ENCODE measurements around the gene ENOX2. TPM values are rescaled to one million over a fixed set of nuclear protein-coding genes. Genes with fewer than 3 reads are reported as not detected.

Gene ENOX2
- total and polyA plus RNA-seq, 3 donors from 2014 or later: 19.4 to 22.8 (median 20.1) TPM

DNA sequence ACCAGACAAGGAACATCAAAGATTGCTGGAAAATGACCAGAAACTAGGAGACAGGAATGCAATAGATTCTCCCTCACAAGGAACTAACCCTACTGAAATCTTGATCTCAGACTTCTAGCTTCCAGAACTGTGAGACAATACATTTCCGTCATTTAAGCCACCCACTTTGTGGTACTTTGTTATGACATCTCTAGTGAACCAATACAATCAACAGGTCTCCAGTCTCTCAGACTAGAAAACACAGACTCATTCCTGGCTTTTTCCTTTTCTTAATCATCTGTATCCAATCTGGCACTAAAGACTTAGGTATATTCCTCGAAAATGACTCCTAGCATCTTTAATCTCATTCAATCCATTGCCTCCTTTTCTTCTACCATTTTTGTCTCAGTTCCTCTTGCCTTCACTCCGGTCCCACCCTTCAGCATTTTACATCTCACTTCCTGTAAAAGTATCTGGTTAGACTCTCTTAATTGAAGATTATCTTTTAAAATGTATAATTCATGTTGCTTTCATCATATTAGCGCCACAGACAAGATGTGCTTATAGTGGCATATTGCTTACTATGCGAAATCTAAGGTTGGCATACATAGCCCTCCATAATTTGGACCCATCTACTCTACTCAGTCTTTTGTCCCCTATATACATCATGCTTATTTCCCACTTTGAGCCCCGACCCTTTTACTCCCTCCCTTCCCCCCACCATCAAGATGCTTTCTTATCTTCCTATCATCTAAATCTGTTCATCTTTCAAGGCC lies 250.0 kb downstream of the ENOX2 start:
- intact Hi-C loops (cut with DNase I; ENCODE audit: low total_unique reads): no loop called here
- H3K4me3 ChIP-seq: no peak overlapping the region
- H3K9me3 ChIP-seq: no peaks in the 10 kb centered on the region
- TF ChIP-seq CTCF (IDR thresholded peaks at IDR 0.05) (no peak), POLR2A (IDR thresholded peaks at IDR 0.05) (no peak)
- WGBS, 2 donors: 88 to 94% methylated on average over 6 of the region's 6 CpGs
- no peaks in the 10 kb centered on the region for H3K36me3 ChIP-seq (ENCODE audit: low read depth, missing control alignments)
- no peaks in the 10 kb centered on the region for H3K4me1 ChIP-seq
- H3K27me3 ChIP-seq: no peaks in the 10 kb centered on the region
- no peak overlapping the region for H3K27ac ChIP-seq
- no peak for DNase-seq

GRCh38 chrX:130649738-130650137 lies 253.3 kb downstream of the ENOX2 start:
- no peak overlapping the region for H3K27ac ChIP-seq
- no peak for DNase-seq
- no peaks in the 10 kb centered on the region for H3K27me3 ChIP-seq
- H3K9me3 ChIP-seq: no peaks in the 10 kb centered on the region
- no peak for TF ChIP-seq CTCF (IDR thresholded peaks at IDR 0.05)
- TF ChIP-seq POLR2A (IDR thresholded peaks at IDR 0.05): no peak
- no peaks in the 10 kb centered on the region for H3K36me3 ChIP-seq (ENCODE audit: low read depth, missing control alignments)
- H3K4me3 ChIP-seq: no peak overlapping the region
- H3K4me1 ChIP-seq: no peaks in the 10 kb centered on the region
- intact Hi-C loops (cut with DNase I; ENCODE audit: low total_unique reads): no loop called here

- no peaks in the 10 kb centered on the region for H3K4me1 ChIP-seq
- H3K36me3 ChIP-seq (ENCODE audit: low read depth, missing control alignments): no peaks in the 10 kb centered on the region
- DNase-seq: no peak
- 89 to 93% methylated on average over 1 of the region's 1 CpG for WGBS, 2 donors
- H3K27me3 ChIP-seq: no peaks in the 10 kb centered on the region
- TF ChIP-seq CTCF (IDR thresholded peaks at IDR 0.05) (no peak), POLR2A (IDR thresholded peaks at IDR 0.05) (no peak)
- no peaks in the 10 kb centered on the region for H3K9me3 ChIP-seq
- H3K27ac ChIP-seq: no peak overlapping the region
- H3K4me3 ChIP-seq: no peak overlapping the region
- intact Hi-C loops (cut with DNase I; ENCODE audit: low total_unique reads): no loop called here
These were observed 255.5 kb downstream of the ENOX2 start for GRCh38 chrX:130647468-130647867.

- no peak for TF ChIP-seq POLR2A (IDR thresholded peaks at IDR 0.05)
- no peak for TF ChIP-seq CTCF (IDR thresholded peaks at IDR 0.05)
- no peaks in the 10 kb centered on the region for H3K9me3 ChIP-seq
- H3K27ac ChIP-seq: no peak overlapping the region
- H3K4me1 ChIP-seq: no peaks in the 10 kb centered on the region
- no peak for DNase-seq
- H3K27me3 ChIP-seq: no peaks in the 10 kb centered on the region
- intact Hi-C loops (cut with DNase I; ENCODE audit: low total_unique reads): no loop called here
- no peak overlapping the region for H3K4me3 ChIP-seq
- no peaks in the 10 kb centered on the region for H3K36me3 ChIP-seq (ENCODE audit: low read depth, missing control alignments)
- WGBS, 2 donors: 78 to 86% methylated on average over 6 to 9 of the region's 9 CpGs
These were observed 256.9 kb downstream of the ENOX2 start for GRCh38 chrX:130645955-130646583.

DNA sequence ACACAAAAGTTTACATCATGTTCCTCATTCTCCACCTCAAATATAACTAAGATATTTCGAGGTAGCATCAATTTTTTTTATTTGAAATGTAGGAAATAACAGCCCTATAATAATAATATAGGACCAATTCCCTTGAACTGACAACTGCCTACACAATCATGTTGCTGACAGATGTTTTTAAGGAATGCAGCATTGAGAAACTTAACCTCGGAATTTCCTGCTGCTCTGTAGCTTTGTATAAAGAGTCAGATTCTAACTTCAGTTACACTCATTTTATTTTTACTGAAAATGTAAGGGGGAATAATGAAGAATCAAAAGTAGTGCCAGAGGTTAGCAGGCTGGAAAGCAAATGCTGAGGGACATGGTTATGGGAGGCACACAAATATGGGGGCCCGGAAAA lies 265.4 kb downstream of the ENOX2 start:
- 80 to 82% methylated on average over 3 of the region's 3 CpGs for WGBS, 2 donors
- DNase-seq: no peak
- no peak overlapping the region for H3K27ac ChIP-seq
- no peak overlapping the region for H3K4me3 ChIP-seq
- no peaks in the 10 kb centered on the region for H3K36me3 ChIP-seq (ENCODE audit: low read depth, missing control alignments)
- H3K27me3 ChIP-seq: no peaks in the 10 kb centered on the region
- intact Hi-C loops (cut with DNase I; ENCODE audit: low total_unique reads): no loop called here
- no peaks in the 10 kb centered on the region for H3K9me3 ChIP-seq
- no peaks in the 10 kb centered on the region for H3K4me1 ChIP-seq
- TF ChIP-seq CTCF (IDR thresholded peaks at IDR 0.05): no peak
- no peak for TF ChIP-seq POLR2A (IDR thresholded peaks at IDR 0.05)

All from testis (tissue), 3 donors.